HepG2 (cell line): ENCODE data around the gene TMEM253. TPM values are rescaled to one million over a fixed set of nuclear protein-coding genes. Genes with fewer than 3 reads are reported as not detected.

Experiments
- ATAC-seq: fragments of 200-7000 bp; cut with Tn5 transposase; 3 replicates; pipeline ENCODE4 v1.9.1; 2020; ENCODE audit warnings: mild to moderate bottlenecking, moderate library complexity
- BruUV-seq: library from RNA; stranded (reverse); fragments of 400-500 nt; replicated peaks from 2 replicates; lab custom pipeline; 2021; lab: Mats Ljungman, UMichigan
- CTCF ChIA-PET: fragments of 300-600 bp; formaldehyde crosslinking; extraction: SDS; loops from one replicate; lab custom pipeline; 2021; ENCODE audit warnings: low total read pairs, inconsistent platforms, low intra/inter-chr PET ratio; lab: Yijun Ruan, JAX
- POLR2A ChIA-PET: fragments of 350-600 bp; sonication (Branson Sonifier 250); formaldehyde crosslinking; loops from one replicate; lab custom pipeline; 2020; ENCODE audit warnings: antibody characterized with exemption, inconsistent platforms; lab: Yijun Ruan, JAX
- DNase-seq: peaks from one replicate; pipeline ENCODE4 v3.0.0-alpha.2; 2015; ENCODE audit warnings: low spot score
- FAIRE-seq: peaks from 3 replicates; lab custom pipeline; 2011; peaks lifted over from hg19 to GRCh38; lab: Jason Lieb, UNC
- H2AFZ ChIP-seq: one replicate; pipeline ENCODE4 v1.6.1; 2011; ENCODE audit warnings: low read length, inconsistent platforms
- H3K27ac ChIP-seq: fragments of 300-600 bp; 3 replicates; pipeline ENCODE4 v1.8.0; 2011; ENCODE audit warnings: mixed run types, mild to moderate bottlenecking, mixed read lengths, low read length, inconsistent platforms; ENCODE audit not compliant: insufficient read depth; ENCODE audit errors: extremely low read length
- H3K27me3 ChIP-seq, 2 experiments: fragments of 200-600 bp in 1 of 2; 2 replicates in 1 of 2; 3 replicates in 1 of 2; pipeline versions ENCODE4 v1.6.0 to v1.8.0; 2011; ENCODE audit warnings: low read length in 2 of 2, mild to moderate bottlenecking in 2 of 2, moderate library complexity in 2 of 2, inconsistent platforms in 1 of 2; ENCODE audit not compliant: insufficient read depth in 2 of 2, control insufficient read depth in 1 of 2
- H3K36me3 ChIP-seq, 2 experiments: fragments of 200-600 bp in 1 of 2; replicated peaks in 1 of 2; 2 replicates in 1 of 2; 3 replicates in 1 of 2; pipeline versions ENCODE4 v1.5.1 to v1.8.0; 2011; ENCODE audit warnings: low read length in 2 of 2, inconsistent platforms in 1 of 2; ENCODE audit not compliant: insufficient read depth in 2 of 2, control insufficient read depth in 1 of 2
- H3K4me1 ChIP-seq: 2 replicates; pipeline ENCODE4 v1.5.1; 2012; ENCODE audit warnings: low read length, inconsistent platforms; ENCODE audit not compliant: insufficient read depth
- H3K4me2 ChIP-seq: 2 replicates; pipeline ENCODE4 v1.6.0; 2011; ENCODE audit warnings: low read depth, low read length, inconsistent platforms
- H3K4me3 ChIP-seq, 3 experiments: fragments of 200-600 bp in 1 of 3; sonication (generic), shearing (Covaris generic) in 1 of 3; replicated peaks in 1 of 3; 2 replicates each; pipeline ENCODE4 v1.5.1; 2011 to 2016; ENCODE audit warnings: low read length in 3 of 3, inconsistent platforms in 2 of 3, low read depth in 2 of 3, mild to moderate bottlenecking in 2 of 3, control low read depth in 1 of 3, mixed read lengths in 1 of 3; ENCODE audit not compliant: insufficient read depth in 1 of 3
- H3K79me2 ChIP-seq: one replicate; pipeline ENCODE4 v1.6.1; 2011; ENCODE audit warnings: low read length, inconsistent platforms; ENCODE audit not compliant: insufficient read depth
- H3K9ac ChIP-seq: 2 replicates; pipeline ENCODE4 v1.6.0; 2011; ENCODE audit warnings: mild to moderate bottlenecking, low read depth, low read length, inconsistent platforms; ENCODE audit not compliant: insufficient read depth
- H3K9me3 ChIP-seq: 2 replicates; pipeline ENCODE4 v1.5.1; 2012; ENCODE audit warnings: mild to moderate bottlenecking, low read length
- H4K20me1 ChIP-seq: 2 replicates; pipeline ENCODE4 v1.6.0; 2011; ENCODE audit warnings: inconsistent platforms, mild to moderate bottlenecking, low read length, moderate library complexity; ENCODE audit not compliant: insufficient read depth
- ASH2L ChIP-seq: fragments of 300-600, 200-600 bp; sonication (generic); IDR thresholded peaks from 2 replicates; pipeline ENCODE4 v1.7.0; 2017; ENCODE audit warnings: low read depth, mild to moderate bottlenecking, moderate library complexity, mixed read lengths, low read length; ENCODE audit not compliant: insufficient read length
- ELF4 ChIP-seq: sonication (generic); formaldehyde crosslinking; IDR thresholded peaks from 2 replicates; pipeline ENCODE4 v1.5.0; 2020; ENCODE audit warnings: missing genetic modification reagents, mild to moderate bottlenecking, moderate library complexity, borderline replicate concordance
- HNRNPK ChIP-seq: fragments of 200-400 bp; formaldehyde crosslinking; IDR thresholded peaks from 2 replicates; pipeline ENCODE4 v1.6.1; 2018; ENCODE audit warnings: low read length, low read depth, moderate library complexity, mild to moderate bottlenecking; ENCODE audit not compliant: poor library complexity, severe bottlenecking
- IRF2 ChIP-seq: IDR thresholded peaks from 2 replicates; pipeline ENCODE4 v1.6.1; 2018; ENCODE audit warnings: missing genetic modification reagents, missing compliant biosample characterization
- IRX3 ChIP-seq: sonication (generic); formaldehyde crosslinking; IDR thresholded peaks from 2 replicates; pipeline ENCODE4 v1.8.1; 2023; ENCODE audit warnings: mild to moderate bottlenecking, low read depth, missing genetic modification reagents, borderline replicate concordance
- KAT7 ChIP-seq: IDR thresholded peaks from 2 replicates; pipeline ENCODE4 v1.6.1; 2018; ENCODE audit warnings: borderline replicate concordance, missing compliant biosample characterization
- KDM2A ChIP-seq: sonication (generic); formaldehyde crosslinking; IDR thresholded peaks from 2 replicates; pipeline ENCODE4 v1.4.0; 2020; ENCODE audit warnings: low read depth, missing genetic modification reagents, borderline replicate concordance
- KMT2B ChIP-seq: IDR thresholded peaks from 2 replicates; pipeline ENCODE4 v1.6.1; 2016; ENCODE audit warnings: missing genetic modification reagents, missing compliant biosample characterization
- MAFF ChIP-seq: IDR thresholded peaks from 2 replicates; pipeline ENCODE4 v1.6.1; 2011; ENCODE audit warnings: low read depth, low read length, improper control_type of control experiment
- MXD4 ChIP-seq: IDR thresholded peaks from 2 replicates; pipeline ENCODE4 v1.6.1; 2016; ENCODE audit warnings: mild to moderate bottlenecking, missing biosample characterization, missing genetic modification reagents
- MZF1 ChIP-seq: sonication (generic); formaldehyde crosslinking; IDR thresholded peaks from 2 replicates; pipeline ENCODE4 v1.8.1; 2023; ENCODE audit warnings: mild to moderate bottlenecking, missing genetic modification reagents, borderline replicate concordance
- SOX5 ChIP-seq: IDR thresholded peaks from 2 replicates; pipeline ENCODE4 v1.6.1; 2016; ENCODE audit warnings: borderline replicate concordance
- ZMAT3 ChIP-seq: sonication (generic); formaldehyde crosslinking; conservative IDR thresholded peaks from 2 replicates; pipeline ENCODE4 v1.7.0; 2021; ENCODE audit warnings: missing genetic modification reagents
- ZNF432 ChIP-seq: sonication (generic); formaldehyde crosslinking; IDR thresholded peaks from 2 replicates; pipeline ENCODE4 v1.5.0; 2020; ENCODE audit warnings: missing genetic modification reagents, mild to moderate bottlenecking, borderline replicate concordance
- ZNF713 ChIP-seq: sonication (generic); formaldehyde crosslinking; IDR thresholded peaks from 2 replicates; pipeline ENCODE4 v1.4.0; 2020; ENCODE audit warnings: mild to moderate bottlenecking, missing genetic modification reagents
- WGBS: methylation state at CpG from one replicate; pipeline ENCODE4 v1.1.6; 2017; ENCODE audit warnings: low lambda C conversion rate; 5-methylcytosine and 5-hydroxymethylcytosine counted together
- in situ Hi-C: cut with HindIII; loops from 2 replicates; pipeline ENCODE4 v1.10.0; 2017; ENCODE audit warnings: low pct_unique_long_range_greater_than_20kb; ENCODE audit not compliant: extremely low pct_ligation_motif_present
- intact Hi-C: fragments of 100-400 bp; cut with micrococcal nuclease; formaldehyde crosslinking; loops from one replicate; pipeline ENCODE4 v1.10.0; 2022; ENCODE audit not compliant: unreplicated experiment
- polyA plus RNA-seq, 8 experiments: library from polyadenylated mRNA; depleted of rRNA in 3 of 8; stranded (reverse) in 7 of 8; unstranded in 1 of 8; fragments of >200 nt; fragmentation: Illumina TruSeq in 4 of 8; extraction: Trizol in 4 of 8; gene quantifications; 2 replicates each; pipeline versions ENCODE4 v1.2.1 to v1.2.3, GENCODE V29; 2011 to 2016; ENCODE audit warnings: low read depth in 4 of 8, missing spikeins in 1 of 8, mixed read lengths in 1 of 8; ENCODE audit not compliant: insufficient read depth in 1 of 8
- total RNA-seq, 5 experiments: library from RNA; depleted of rRNA; stranded (reverse); fragments of >200 nt; fragmentation: Illumina TruSeq; extraction: Trizol; gene quantifications; 2 replicates each; pipeline ENCODE4 v1.2.3, GENCODE V29; 2016; ENCODE audit warnings: low read depth in 1 of 5
- TF ChIP-seq, protein P1 (sequence below): sonication (generic); formaldehyde crosslinking; IDR thresholded peaks from 2 replicates; pipeline ENCODE4 v1.4.0; 2020; ENCODE audit warnings: missing genetic modification reagents; ENCODE audit errors: not compliant biosample characterization
- TF ChIP-seq, protein P2 (sequence below): IDR thresholded peaks from 2 replicates; pipeline ENCODE4 v1.6.1; 2016; ENCODE audit warnings: missing biosample characterization, missing genetic modification reagents, low read depth
- TF ChIP-seq, protein P3 (sequence below): sonication (generic); formaldehyde crosslinking; IDR thresholded peaks from 2 replicates; pipeline ENCODE4 v1.4.0; 2020; ENCODE audit warnings: missing genetic modification reagents

TMEM253 gene
- total and polyA plus RNA-seq, 2 of the 13 experiments (the other 11 are each of a cell fraction or from before 2014, with no cell fraction given): 0.29 to 0.45 TPM

DNA sequence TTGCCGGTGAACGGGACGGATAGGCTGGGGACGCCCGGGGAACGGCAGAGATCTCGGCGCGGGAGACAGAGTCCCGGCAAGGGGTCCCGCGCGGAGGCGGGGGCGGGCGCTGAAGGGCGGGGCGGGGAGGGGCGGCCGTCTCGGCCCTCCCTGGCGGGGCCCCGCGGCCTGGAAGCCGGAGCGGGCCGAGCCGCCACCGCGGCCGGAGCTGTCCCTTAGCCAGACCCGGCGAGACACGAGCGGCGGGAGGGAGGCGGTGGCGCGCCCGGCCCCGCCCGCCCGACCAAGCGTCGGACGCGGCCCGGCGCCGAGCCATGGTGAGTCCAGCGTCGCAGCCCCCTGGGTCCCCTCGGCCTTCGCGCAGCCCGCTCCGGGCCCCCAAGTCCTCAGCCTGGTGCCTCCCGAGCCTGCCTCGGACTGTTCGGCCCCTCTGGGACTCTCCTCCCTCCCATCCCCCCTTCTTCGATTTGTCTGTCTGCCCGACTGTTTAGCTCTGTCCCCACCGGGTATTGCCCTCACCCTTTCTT lies 30.7 kb upstream of the TMEM253 start, which contains the start of gene ARHGEF40:
TSS of gene ARHGEF40 (plus strand) at position 222 of the 527 bp plus-strand sequence. CDS start at position 315, 93 bp downstream.
- Histone ChIP-seq H3K9me3 (no peaks in the 10 kb centered on the region), H3K27ac (peak within 1 kb of the TSS; percentile 77), H3K4me1 (peaks cover 58% of the 10 kb centered on the region), H3K9ac (peak within 1 kb of the TSS; percentile 80), H3K36me3 (peaks cover 7 to 13% of the 10 kb centered on the region in 2 experiments; a peak in 4 of 5 replicates), H4K20me1 (no peaks in the 10 kb centered on the region), H3K79me2 (peaks cover 6% of the 10 kb centered on the region), H3K4me2 (peak within 1 kb of the TSS; percentile 87), H3K4me3 (peak within 1 kb of the TSS; percentile 86 to 90 (median 87)), H3K27me3 (peaks cover 0 to 7% of the 10 kb centered on the region in 2 experiments; a peak in 1 of 5 replicates), H2AFZ (no peak within 1 kb of the TSS)
- DNase-seq (no peak), ATAC-seq (peak; percentile 54), FAIRE-seq (no peak)
- in situ Hi-C loops: no loop called here
- POLR2A ChIA-PET: interaction anchor here (0.6 to 6.7 kb wide), 22 partner anchors 8 to 727 kb away, joined by 3 to 141 read pairs (median 14); partner anchors contain the start of genes NDRG2, RNASE4, RNASE8 and TMEM253
- CTCF ChIA-PET: interaction anchor here (5.8 to 7.5 kb wide), 4 partner anchors 20 to 55 kb away, joined by 35 to 135 read pairs (median 60); no protein-coding TSS in a partner anchor
- no TSS peak for BruUV-seq
- under 1% methylated on average over 27 of the region's 63 CpGs for WGBS
- intact Hi-C loops: loop anchor here (1.0 kb wide), 1 partner anchor 56 kb away; no protein-coding TSS in a partner anchor
- TF ChIP-seq IRX3 (CRISPR knock-in tag) (peak; percentile 34), IRF2 (CRISPR knock-in tag) (no peak), KDM2A (CRISPR knock-in tag) (peak; percentile 31; the same call in 1 of the 2 replicates), KMT2B (no peak; the same call in 1 of the 2 replicates), SOX5 (CRISPR knock-in tag) (0 out of 2 replicates have a peak, but pooled peaks have one; percentile 15), ZMAT3 (CRISPR knock-in tag) (0 out of 2 replicates have a peak, but pooled peaks have one; percentile 10), MZF1 (CRISPR knock-in tag) (no peak), KAT7 (CRISPR knock-in tag) (no peak; the same call in 1 of the 2 replicates), ZNF432 (no peak), ASH2L (peak; percentile 38), MAFF (no peak), HNRNPK (peak; percentile 77), ZNF713 (CRISPR knock-in tag) (no peak), ELF4 (CRISPR knock-in tag) (0 out of 2 replicates have a peak, but pooled peaks have one; percentile 5), MXD4 (no peak)
- TF ChIP-seq, protein P1, sequence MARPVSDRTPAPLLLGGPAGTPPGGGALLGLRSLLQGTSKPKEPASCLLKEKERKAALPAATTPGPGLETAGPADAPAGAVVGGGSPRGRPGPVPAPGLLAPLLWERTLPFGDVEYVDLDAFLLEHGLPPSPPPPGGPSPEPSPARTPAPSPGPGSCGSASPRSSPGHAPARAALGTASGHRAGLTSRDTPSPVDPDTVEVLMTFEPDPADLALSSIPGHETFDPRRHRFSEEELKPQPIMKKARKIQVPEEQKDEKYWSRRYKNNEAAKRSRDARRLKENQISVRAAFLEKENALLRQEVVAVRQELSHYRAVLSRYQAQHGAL: no peak
- TF ChIP-seq, protein P2, sequence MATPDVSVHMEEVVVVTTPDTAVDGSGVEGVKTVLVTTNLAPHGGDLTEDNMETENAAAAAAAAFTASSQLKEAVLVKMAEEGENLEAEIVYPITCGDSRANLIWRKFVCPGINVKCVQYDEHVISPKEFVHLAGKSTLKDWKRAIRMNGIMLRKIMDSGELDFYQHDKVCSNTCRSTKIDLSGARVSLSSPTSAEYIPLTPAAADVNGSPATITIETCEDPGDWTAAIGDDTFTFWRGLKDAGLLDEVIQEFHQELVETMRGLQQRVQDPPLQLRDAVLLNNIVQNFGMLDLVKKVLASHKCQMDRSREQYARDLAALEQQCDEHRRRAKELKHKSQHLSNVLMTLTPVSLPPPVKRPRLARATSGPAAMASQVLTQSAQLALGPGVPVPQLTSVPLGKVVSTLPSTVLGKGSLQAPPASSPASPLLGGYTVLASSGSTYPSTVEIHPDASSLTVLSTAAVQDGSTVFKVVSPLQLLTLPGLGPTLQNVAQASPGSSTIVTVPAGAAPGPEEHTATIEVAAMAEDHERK (CRISPR knock-in tag): no peak
- TF ChIP-seq, protein P3, sequence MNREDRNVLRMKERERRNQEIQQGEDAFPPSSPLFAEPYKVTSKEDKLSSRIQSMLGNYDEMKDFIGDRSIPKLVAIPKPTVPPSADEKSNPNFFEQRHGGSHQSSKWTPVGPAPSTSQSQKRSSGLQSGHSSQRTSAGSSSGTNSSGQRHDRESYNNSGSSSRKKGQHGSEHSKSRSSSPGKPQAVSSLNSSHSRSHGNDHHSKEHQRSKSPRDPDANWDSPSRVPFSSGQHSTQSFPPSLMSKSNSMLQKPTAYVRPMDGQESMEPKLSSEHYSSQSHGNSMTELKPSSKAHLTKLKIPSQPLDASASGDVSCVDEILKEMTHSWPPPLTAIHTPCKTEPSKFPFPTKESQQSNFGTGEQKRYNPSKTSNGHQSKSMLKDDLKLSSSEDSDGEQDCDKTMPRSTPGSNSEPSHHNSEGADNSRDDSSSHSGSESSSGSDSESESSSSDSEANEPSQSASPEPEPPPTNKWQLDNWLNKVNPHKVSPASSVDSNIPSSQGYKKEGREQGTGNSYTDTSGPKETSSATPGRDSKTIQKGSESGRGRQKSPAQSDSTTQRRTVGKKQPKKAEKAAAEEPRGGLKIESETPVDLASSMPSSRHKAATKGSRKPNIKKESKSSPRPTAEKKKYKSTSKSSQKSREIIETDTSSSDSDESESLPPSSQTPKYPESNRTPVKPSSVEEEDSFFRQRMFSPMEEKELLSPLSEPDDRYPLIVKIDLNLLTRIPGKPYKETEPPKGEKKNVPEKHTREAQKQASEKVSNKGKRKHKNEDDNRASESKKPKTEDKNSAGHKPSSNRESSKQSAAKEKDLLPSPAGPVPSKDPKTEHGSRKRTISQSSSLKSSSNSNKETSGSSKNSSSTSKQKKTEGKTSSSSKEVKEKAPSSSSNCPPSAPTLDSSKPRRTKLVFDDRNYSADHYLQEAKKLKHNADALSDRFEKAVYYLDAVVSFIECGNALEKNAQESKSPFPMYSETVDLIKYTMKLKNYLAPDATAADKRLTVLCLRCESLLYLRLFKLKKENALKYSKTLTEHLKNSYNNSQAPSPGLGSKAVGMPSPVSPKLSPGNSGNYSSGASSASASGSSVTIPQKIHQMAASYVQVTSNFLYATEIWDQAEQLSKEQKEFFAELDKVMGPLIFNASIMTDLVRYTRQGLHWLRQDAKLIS (CRISPR knock-in tag): 0 out of 2 replicates have a peak, but pooled peaks have one; percentile 23
